HG03066 (cell line): Measurements from ENCODE around the gene SNED1.

Source experiments
- ATAC-seq: cut with Tn5 transposase; IDR thresholded peaks from one replicate; pipeline ENCODE4 v1.9.1; 2021; ENCODE audit warnings: low read depth; ENCODE audit not compliant: unreplicated experiment

SNED1 gene

DNA sequence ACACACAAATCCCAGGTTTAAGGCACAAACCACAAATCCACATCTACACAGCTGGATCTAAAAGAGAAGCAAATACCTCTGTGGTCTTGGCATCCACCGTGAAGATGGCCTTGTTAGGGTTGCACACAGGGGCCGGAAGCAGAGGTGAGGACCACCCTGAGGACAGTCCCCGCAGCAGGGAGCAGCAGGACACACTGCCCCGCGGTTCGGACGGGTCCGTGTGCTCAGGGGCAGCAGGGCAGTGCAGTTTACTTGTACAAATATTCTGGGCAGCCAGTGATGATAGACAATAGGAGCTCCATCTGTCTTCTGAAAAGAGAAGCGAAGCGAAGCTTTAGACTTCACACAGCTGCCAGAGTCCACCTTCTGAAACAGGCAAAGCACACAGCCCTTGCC is 142.0 kb downstream of the SNED1 start:
- ATAC-seq, result no peak

DNA sequence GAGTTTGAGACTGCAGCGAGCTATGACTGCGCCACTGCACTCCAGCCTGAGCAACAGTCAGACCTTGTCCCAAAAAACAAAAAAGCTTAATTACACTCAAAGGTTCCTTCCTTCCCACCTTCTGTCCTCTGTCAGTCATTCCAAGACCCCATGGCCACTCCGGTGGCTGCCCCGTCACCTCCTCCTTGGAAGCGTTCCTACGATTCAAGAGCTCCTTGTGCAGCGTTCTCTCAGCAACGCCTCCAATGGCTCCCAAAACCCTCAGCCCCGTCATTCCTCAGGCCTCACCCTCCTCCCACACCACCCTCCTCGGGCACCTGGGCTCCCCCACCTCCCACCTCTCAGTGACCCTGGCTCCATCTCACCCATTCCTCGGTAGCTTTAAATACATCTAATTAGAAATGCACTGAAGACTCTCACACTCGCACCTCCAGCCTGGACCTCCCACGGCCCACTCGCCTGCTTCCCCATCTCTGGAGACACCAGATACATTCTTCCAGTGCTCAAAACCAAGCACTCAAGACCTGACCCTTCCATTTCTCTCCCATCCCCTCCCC is 142.9 kb downstream of the SNED1 start:
- ATAC-seq, result no peak

DNA sequence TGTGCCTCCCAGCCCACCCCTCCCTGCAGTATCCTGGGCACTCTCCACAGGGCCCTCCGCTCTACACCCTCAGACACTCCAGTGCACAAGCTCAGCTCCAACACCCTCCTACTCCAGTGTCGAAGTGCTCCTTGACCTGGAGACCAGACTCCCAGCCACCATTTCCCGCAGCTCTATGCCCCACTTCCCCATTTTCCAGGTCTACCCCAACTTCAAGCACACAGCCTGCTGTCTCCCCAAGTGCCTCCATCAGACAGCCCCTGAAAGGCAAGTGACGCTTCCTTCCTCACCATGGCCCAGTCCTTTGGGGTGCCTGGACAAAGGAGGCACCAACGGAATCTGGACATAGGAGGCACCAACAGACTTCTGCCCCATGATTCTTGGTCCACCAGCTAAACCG is 143.6 kb downstream of the SNED1 start:
- no peak for ATAC-seq

DNA sequence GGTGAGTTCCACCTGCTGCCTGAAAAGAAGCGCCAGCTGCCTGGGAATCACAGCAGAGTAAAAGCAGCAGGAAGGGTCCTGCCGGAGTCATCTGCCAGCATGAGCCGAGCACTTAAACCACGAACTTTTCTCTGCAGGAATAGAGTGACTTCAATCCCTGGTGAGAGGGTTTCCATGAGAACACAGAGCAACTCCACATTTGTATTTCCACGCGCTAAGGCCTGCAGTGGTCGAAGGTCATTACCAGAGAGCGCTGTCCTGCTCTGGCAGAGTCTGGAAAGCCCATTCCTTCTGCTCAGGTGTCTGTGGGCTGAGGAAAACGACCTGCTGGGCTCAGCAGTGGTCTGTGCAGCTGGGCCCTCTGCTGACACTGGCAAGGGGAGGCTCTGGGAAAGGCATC is 144.2 kb downstream of the SNED1 start:
- ATAC-seq, result no peak
